DND-41 (cell line): ENCODE measurements around the gene ATP6AP2.

ENCODE experiments used
- EZH2 ChIP-seq: IDR thresholded peaks from 3 replicates; pipeline ENCODE4 v1.6.1; 2012; ENCODE audit warnings: borderline replicate concordance, low read depth, mild to moderate bottlenecking, moderate library complexity, low read length, inconsistent platforms; ENCODE audit not compliant: severe bottlenecking
- TF ChIP-seq, protein P1 (sequence below): IDR thresholded peaks from 2 replicates; pipeline ENCODE4 v1.5.1; 2012; ENCODE audit warnings: borderline replicate concordance, low read length, moderate library complexity, mild to moderate bottlenecking; ENCODE audit not compliant: poor library complexity, severe bottlenecking; ENCODE audit errors: extremely low read depth

GRCh38 chrX:40550066-40550465 is 30.7 kb upstream of the ATP6AP2 start:
- TF ChIP-seq, protein P1, sequence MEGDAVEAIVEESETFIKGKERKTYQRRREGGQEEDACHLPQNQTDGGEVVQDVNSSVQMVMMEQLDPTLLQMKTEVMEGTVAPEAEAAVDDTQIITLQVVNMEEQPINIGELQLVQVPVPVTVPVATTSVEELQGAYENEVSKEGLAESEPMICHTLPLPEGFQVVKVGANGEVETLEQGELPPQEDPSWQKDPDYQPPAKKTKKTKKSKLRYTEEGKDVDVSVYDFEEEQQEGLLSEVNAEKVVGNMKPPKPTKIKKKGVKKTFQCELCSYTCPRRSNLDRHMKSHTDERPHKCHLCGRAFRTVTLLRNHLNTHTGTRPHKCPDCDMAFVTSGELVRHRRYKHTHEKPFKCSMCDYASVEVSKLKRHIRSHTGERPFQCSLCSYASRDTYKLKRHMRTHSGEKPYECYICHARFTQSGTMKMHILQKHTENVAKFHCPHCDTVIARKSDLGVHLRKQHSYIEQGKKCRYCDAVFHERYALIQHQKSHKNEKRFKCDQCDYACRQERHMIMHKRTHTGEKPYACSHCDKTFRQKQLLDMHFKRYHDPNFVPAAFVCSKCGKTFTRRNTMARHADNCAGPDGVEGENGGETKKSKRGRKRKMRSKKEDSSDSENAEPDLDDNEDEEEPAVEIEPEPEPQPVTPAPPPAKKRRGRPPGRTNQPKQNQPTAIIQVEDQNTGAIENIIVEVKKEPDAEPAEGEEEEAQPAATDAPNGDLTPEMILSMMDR: no peak
- TF ChIP-seq EZH2: no peak
